GM23338 (cell line): ENCODE measurements around the gene CELA2A. TPM values are rescaled to one million over a fixed set of nuclear protein-coding genes. Genes with fewer than 3 reads are reported as not detected.
"Not testable (repeated sequence)": the region's sequence is repeated elsewhere in the genome, so short reads cannot be mapped to it uniquely, and the experiment has no call there.

Experiments
- ATAC-seq: fragments of 200-7000 bp; cut with Tn5 transposase; 3 replicates; pipeline ENCODE4 v1.9.1; 2020
- DNase-seq: peaks from one replicate; pipeline ENCODE4 v3.0.0-alpha.2; 2015; ENCODE audit warnings: low spot score
- H2AFZ ChIP-seq: fragments of 200-600 bp; sonication (generic); 2 replicates; pipeline ENCODE4 v1.8.0; 2016; ENCODE audit warnings: antibody characterized with exemption, mild to moderate bottlenecking, moderate library complexity
- H3F3A ChIP-seq: fragments of 200-600 bp; sonication (generic); replicated peaks from 2 replicates; pipeline ENCODE4 v1.8.0; 2017; ENCODE audit warnings: antibody characterized with exemption, mixed run types, low read depth
- H3K27ac ChIP-seq: fragments of 200-600 bp; sonication (generic); 2 replicates; pipeline ENCODE4 v1.6.1; 2016; ENCODE audit warnings: low read depth
- H3K27me3 ChIP-seq: fragments of 200-600 bp; sonication (generic); 2 replicates; pipeline ENCODE4 v1.8.0; 2016; ENCODE audit warnings: mild to moderate bottlenecking, mixed run types, moderate library complexity; ENCODE audit not compliant: insufficient read depth
- H3K36me3 ChIP-seq: fragments of 200-600 bp; sonication (generic); 2 replicates; pipeline ENCODE4 v1.8.0; 2016; ENCODE audit warnings: mild to moderate bottlenecking; ENCODE audit not compliant: insufficient read depth
- H3K4me1 ChIP-seq: fragments of 200-600 bp; sonication (generic); 2 replicates; pipeline ENCODE4 v1.8.0; 2016; ENCODE audit warnings: mild to moderate bottlenecking, moderate library complexity; ENCODE audit not compliant: insufficient read depth
- H3K4me2 ChIP-seq: fragments of 200-600 bp; sonication (generic); 2 replicates; pipeline ENCODE4 v1.7.1; 2017; ENCODE audit warnings: mixed run types
- H3K4me3 ChIP-seq: fragments of 200-600 bp; sonication (generic); 2 replicates; pipeline ENCODE4 v1.6.1; 2016; ENCODE audit warnings: mixed run types
- H3K79me2 ChIP-seq: fragments of 200-600 bp; sonication (generic); replicated peaks from 2 replicates; pipeline ENCODE4 v1.8.0; 2017; ENCODE audit warnings: mild to moderate bottlenecking; ENCODE audit not compliant: insufficient read depth
- H3K9me2 ChIP-seq: fragments of 200-600 bp; sonication (generic); 2 replicates; pipeline ENCODE4 v1.8.0; 2017; ENCODE audit not compliant: insufficient read depth
- H4K20me1 ChIP-seq: fragments of 200-600 bp; sonication (generic); replicated peaks from 2 replicates; pipeline ENCODE4 v1.8.0; 2017; ENCODE audit warnings: mild to moderate bottlenecking; ENCODE audit not compliant: insufficient read depth
- H3K27ac Mint-ChIP-seq: 2 replicates; pipeline ENCODE4 v1.8.0; 2020; ENCODE audit warnings: inconsistent platforms, mild to moderate bottlenecking, moderate library complexity, mixed read lengths
- H3K27me3 Mint-ChIP-seq: 3 replicates; pipeline ENCODE4 v1.8.0; 2022; ENCODE audit warnings: low read depth, mild to moderate bottlenecking, moderate library complexity, mixed read lengths, inconsistent platforms; ENCODE audit not compliant: insufficient read depth, poor library complexity
- H3K36me3 Mint-ChIP-seq: 3 replicates; pipeline ENCODE4 v1.8.0; 2021; ENCODE audit warnings: low read depth, mild to moderate bottlenecking, inconsistent platforms, moderate library complexity, mixed read lengths
- H3K4me1 Mint-ChIP-seq: 3 replicates; pipeline ENCODE4 v1.8.0; 2020; ENCODE audit warnings: mild to moderate bottlenecking, inconsistent platforms, mixed read lengths
- H3K4me3 Mint-ChIP-seq: 3 replicates; pipeline ENCODE4 v1.8.0; 2021; ENCODE audit warnings: moderate library complexity, mild to moderate bottlenecking, inconsistent platforms, mixed read lengths
- H3K9me3 Mint-ChIP-seq: 3 replicates; pipeline ENCODE4 v1.8.0; 2020; ENCODE audit warnings: moderate library complexity, mild to moderate bottlenecking, inconsistent platforms, mixed read lengths
- CTCF ChIP-seq, 2 experiments: fragments of 200-600 bp in 1 of 2; sonication (generic) in 1 of 2; conservative IDR thresholded peaks; 2 replicates each; pipeline versions ENCODE4 v1.5.1 to v1.6.1; 2016 to 2017; ENCODE audit warnings: antibody characterized with exemption in 2 of 2, low read depth in 2 of 2, mild to moderate bottlenecking in 2 of 2, moderate library complexity in 1 of 2
- EZH2 ChIP-seq: fragments of 200-600 bp; sonication (generic); IDR thresholded peaks from one replicate; pipeline ENCODE4 v1.8.0; 2017; ENCODE audit warnings: antibody characterized with exemption, mild to moderate bottlenecking, low read depth; ENCODE audit not compliant: unreplicated experiment
- ZNF114 ChIP-seq: fragments of 250-450 bp; sonication (Bioruptor Pico); IDR thresholded peaks from 2 replicates; pipeline ENCODE4 v1.5.0; 2020; ENCODE audit warnings: mild to moderate bottlenecking, moderate library complexity
- ZNF331 ChIP-seq: fragments of 250-450 bp; sonication (Bioruptor Pico); IDR thresholded peaks from 2 replicates; pipeline ENCODE4 v1.5.0; 2020; ENCODE audit warnings: low read depth, mild to moderate bottlenecking, moderate library complexity
- polyA plus RNA-seq: library from polyadenylated mRNA; unstranded; fragments of >200 nt; fragmentation: Nextera tagmentation; extraction: Ambion mirVana; gene quantifications from 2 replicates; pipeline ENCODE4 v1.2.1, GENCODE V29; 2016
- total RNA-seq: library from RNA; depleted of rRNA; stranded (reverse); fragments of >200 nt; shearing (Covaris generic); gene quantifications from 2 replicates; pipeline ENCODE4 v1.2.3, GENCODE V29; 2014
- TF ChIP-seq, protein P1 (sequence below): IDR thresholded peaks from one replicate; pipeline ENCODE4 v1.6.1; 2018; ENCODE audit warnings: antibody characterized with exemption; ENCODE audit not compliant: unreplicated experiment
- TF ChIP-seq, protein P2 (sequence below): fragments of 250-450 bp; sonication (Bioruptor Pico); IDR thresholded peaks from 2 replicates; pipeline ENCODE4 v1.5.0; 2020; ENCODE audit warnings: mild to moderate bottlenecking, moderate library complexity
- TF ChIP-seq, protein P3 (sequence below): IDR thresholded peaks from 2 replicates; pipeline ENCODE4 v1.6.1; 2016; ENCODE audit warnings: antibody characterized with exemption

The CELA2A gene
- total and polyA plus RNA-seq, 2 experiments from 2014 or later, result not detected

DNA sequence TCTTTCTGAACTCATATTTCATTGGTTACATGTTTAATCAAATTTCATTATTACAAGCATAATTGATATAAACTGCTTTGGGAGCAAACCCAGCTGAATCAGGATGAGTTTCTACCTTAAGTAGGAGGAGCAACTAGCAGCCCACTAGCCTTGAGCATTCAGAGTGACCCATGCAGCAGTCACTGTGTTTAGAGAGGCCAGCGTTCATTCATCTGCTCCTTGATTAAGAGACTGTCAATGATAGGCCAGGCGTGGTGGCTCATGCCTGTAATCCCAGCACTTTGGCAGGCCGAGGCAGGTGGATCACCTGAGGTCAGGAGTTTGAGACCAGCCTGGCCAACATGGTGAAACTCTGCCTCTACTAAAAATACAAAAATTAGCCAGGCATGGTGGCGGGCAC lies 1.9 kb downstream of the CELA2A start:
- H4K20me1 ChIP-seq, H3F3A ChIP-seq, H3K27me3 ChIP-seq, H3K9me2 ChIP-seq, ATAC-seq, H3K36me3 ChIP-seq, H3K27ac Mint-ChIP-seq, H3K36me3 Mint-ChIP-seq, H3K4me1 Mint-ChIP-seq, H3K9me3 Mint-ChIP-seq, H3K79me2 ChIP-seq, DNase-seq, H3K27ac ChIP-seq, H3K4me2 ChIP-seq, H2AFZ ChIP-seq, H3K4me1 ChIP-seq, H3K4me3 Mint-ChIP-seq, H3K4me3 ChIP-seq: not testable (repeated sequence)
- H3K27me3 Mint-ChIP-seq, result peaks cover 10% of the 10 kb centered on the region

GRCh38 chr1:15459771-15460707 lies 3.5 kb downstream of the CELA2A start:
- H3F3A ChIP-seq, result no peaks in the 10 kb centered on the region
- Mint-ChIP-seq H3K27ac (no peak overlapping the region), H3K27me3 (peaks cover 10% of the 10 kb centered on the region), H3K9me3 (no peaks in the 10 kb centered on the region; the same call in 2 of the 3 replicates), H3K36me3 (no peaks in the 10 kb centered on the region), H3K4me1 (peaks cover 6% of the 10 kb centered on the region; the same call in 1 of the 3 replicates), H3K4me3 (no peak overlapping the region)
- no peaks in the 10 kb centered on the region for H3K9me2 ChIP-seq
- no peaks in the 10 kb centered on the region for H3K27me3 ChIP-seq
- H3K27ac ChIP-seq, result no peak overlapping the region
- no peak overlapping the region for H3K4me2 ChIP-seq
- H3K79me2 ChIP-seq, result no peaks in the 10 kb centered on the region
- no peaks in the 10 kb centered on the region for H4K20me1 ChIP-seq
- no peaks in the 10 kb centered on the region for H3K36me3 ChIP-seq
- H2AFZ ChIP-seq, result no peak overlapping the region
- no peak overlapping the region for H3K4me3 ChIP-seq
- ATAC-seq (no peak), DNase-seq (no peak)
- H3K4me1 ChIP-seq, result no peaks in the 10 kb centered on the region
- TF ChIP-seq CTCF (conservative IDR thresholded peaks at IDR 0.05; ENCODE audit: low read depth in 2 of 2) (no peak), ZNF331 (CRISPR knock-in tag) (no peak), ZNF114 (no peak), EZH2 (no peak)
- TF ChIP-seq, protein P1, sequence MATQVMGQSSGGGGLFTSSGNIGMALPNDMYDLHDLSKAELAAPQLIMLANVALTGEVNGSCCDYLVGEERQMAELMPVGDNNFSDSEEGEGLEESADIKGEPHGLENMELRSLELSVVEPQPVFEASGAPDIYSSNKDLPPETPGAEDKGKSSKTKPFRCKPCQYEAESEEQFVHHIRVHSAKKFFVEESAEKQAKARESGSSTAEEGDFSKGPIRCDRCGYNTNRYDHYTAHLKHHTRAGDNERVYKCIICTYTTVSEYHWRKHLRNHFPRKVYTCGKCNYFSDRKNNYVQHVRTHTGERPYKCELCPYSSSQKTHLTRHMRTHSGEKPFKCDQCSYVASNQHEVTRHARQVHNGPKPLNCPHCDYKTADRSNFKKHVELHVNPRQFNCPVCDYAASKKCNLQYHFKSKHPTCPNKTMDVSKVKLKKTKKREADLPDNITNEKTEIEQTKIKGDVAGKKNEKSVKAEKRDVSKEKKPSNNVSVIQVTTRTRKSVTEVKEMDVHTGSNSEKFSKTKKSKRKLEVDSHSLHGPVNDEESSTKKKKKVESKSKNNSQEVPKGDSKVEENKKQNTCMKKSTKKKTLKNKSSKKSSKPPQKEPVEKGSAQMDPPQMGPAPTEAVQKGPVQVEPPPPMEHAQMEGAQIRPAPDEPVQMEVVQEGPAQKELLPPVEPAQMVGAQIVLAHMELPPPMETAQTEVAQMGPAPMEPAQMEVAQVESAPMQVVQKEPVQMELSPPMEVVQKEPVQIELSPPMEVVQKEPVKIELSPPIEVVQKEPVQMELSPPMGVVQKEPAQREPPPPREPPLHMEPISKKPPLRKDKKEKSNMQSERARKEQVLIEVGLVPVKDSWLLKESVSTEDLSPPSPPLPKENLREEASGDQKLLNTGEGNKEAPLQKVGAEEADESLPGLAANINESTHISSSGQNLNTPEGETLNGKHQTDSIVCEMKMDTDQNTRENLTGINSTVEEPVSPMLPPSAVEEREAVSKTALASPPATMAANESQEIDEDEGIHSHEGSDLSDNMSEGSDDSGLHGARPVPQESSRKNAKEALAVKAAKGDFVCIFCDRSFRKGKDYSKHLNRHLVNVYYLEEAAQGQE, result no peak
- TF ChIP-seq, protein P2, sequence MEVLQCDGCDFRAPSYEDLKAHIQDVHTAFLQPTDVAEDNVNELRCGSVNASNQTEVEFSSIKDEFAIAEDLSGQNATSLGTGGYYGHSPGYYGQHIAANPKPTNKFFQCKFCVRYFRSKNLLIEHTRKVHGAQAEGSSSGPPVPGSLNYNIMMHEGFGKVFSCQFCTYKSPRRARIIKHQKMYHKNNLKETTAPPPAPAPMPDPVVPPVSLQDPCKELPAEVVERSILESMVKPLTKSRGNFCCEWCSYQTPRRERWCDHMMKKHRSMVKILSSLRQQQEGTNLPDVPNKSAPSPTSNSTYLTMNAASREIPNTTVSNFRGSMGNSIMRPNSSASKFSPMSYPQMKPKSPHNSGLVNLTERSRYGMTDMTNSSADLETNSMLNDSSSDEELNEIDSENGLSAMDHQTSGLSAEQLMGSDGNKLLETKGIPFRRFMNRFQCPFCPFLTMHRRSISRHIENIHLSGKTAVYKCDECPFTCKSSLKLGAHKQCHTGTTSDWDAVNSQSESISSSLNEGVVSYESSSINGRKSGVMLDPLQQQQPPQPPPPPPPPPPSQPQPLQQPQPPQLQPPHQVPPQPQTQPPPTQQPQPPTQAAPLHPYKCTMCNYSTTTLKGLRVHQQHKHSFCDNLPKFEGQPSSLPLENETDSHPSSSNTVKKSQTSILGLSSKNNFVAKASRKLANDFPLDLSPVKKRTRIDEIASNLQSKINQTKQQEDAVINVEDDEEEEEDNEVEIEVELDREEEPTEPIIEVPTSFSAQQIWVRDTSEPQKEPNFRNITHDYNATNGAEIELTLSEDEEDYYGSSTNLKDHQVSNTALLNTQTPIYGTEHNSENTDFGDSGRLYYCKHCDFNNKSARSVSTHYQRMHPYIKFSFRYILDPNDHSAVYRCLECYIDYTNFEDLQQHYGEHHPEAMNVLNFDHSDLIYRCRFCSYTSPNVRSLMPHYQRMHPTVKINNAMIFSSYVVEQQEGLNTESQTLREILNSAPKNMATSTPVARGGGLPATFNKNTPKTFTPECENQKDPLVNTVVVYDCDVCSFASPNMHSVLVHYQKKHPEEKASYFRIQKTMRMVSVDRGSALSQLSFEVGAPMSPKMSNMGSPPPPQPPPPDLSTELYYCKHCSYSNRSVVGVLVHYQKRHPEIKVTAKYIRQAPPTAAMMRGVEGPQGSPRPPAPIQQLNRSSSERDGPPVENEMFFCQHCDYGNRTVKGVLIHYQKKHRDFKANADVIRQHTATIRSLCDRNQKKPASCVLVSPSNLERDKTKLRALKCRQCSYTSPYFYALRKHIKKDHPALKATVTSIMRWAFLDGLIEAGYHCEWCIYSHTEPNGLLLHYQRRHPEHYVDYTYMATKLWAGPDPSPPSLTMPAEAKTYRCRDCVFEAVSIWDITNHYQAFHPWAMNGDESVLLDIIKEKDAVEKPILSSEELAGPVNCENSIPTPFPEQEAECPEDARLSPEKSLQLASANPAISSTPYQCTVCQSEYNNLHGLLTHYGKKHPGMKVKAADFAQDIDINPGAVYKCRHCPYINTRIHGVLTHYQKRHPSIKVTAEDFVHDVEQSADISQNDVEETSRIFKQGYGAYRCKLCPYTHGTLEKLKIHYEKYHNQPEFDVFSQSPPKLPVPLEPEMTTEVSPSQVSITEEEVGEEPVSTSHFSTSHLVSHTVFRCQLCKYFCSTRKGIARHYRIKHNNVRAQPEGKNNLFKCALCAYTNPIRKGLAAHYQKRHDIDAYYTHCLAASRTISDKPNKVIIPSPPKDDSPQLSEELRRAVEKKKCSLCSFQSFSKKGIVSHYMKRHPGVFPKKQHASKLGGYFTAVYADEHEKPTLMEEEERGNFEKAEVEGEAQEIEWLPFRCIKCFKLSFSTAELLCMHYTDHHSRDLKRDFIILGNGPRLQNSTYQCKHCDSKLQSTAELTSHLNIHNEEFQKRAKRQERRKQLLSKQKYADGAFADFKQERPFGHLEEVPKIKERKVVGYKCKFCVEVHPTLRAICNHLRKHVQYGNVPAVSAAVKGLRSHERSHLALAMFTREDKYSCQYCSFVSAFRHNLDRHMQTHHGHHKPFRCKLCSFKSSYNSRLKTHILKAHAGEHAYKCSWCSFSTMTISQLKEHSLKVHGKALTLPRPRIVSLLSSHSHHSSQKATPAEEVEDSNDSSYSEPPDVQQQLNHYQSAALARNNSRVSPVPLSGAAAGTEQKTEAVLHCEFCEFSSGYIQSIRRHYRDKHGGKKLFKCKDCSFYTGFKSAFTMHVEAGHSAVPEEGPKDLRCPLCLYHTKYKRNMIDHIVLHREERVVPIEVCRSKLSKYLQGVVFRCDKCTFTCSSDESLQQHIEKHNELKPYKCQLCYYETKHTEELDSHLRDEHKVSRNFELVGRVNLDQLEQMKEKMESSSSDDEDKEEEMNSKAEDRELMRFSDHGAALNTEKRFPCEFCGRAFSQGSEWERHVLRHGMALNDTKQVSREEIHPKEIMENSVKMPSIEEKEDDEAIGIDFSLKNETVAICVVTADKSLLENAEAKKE (CRISPR knock-in tag), result no peak
- TF ChIP-seq, protein P3, sequence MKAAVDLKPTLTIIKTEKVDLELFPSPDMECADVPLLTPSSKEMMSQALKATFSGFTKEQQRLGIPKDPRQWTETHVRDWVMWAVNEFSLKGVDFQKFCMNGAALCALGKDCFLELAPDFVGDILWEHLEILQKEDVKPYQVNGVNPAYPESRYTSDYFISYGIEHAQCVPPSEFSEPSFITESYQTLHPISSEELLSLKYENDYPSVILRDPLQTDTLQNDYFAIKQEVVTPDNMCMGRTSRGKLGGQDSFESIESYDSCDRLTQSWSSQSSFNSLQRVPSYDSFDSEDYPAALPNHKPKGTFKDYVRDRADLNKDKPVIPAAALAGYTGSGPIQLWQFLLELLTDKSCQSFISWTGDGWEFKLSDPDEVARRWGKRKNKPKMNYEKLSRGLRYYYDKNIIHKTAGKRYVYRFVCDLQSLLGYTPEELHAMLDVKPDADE, result no peak
